ENCODE data around the gene GRIN3B.

The GRIN3B gene

DNA sequence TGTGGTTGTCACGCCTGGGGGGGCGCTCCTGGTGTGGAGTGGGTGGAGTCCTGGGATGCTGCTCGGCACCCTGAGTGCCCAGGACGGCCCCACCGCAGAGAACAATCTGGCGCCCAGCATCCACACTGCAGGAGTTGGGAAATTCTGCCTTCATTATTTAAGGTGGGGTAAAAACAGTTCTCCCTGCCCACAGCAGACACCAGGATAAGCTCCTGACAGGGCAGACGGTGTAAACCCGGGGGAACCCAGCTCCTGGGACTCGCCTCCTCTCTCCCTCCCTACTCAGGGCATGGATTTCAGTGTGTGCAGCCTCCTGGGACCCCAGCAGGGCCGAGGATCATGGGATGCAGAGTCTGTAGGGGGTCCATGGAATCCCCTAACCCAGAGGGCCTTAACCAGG is 23.7 kb upstream of the GRIN3B start:
- peak; percentile 17; the same call in 2 of the 3 replicates for ATAC-seq
- TF ChIP-seq ARNTL (CRISPR knock-in tag; IDR thresholded peaks at IDR 0.05; ENCODE audit: borderline replicate concordance, low read depth), result no peak

DNA sequence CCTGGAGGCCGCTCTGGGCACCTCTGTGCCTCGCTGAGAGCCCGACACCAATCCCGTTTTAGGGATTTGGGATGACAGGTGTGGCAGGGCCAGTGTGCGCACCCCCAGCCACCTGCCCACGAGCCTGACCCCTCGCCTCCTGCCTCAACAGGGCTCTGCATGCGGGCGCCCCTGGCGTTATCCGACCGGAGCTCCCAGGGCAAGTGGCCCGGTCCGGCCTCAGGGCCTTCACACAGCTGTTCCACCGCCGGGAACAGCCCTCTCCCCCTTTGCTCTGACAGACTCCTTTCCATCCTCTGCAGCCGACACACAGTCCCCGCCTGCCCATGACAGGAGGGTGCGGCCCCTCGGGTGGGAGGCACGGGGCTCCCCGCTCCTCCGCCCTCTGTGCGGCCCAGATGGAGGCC is 23.2 kb upstream of the GRIN3B start:
- peak; percentile 15; the same call in 2 of the 3 replicates for ATAC-seq
- TF ChIP-seq, protein P1, sequence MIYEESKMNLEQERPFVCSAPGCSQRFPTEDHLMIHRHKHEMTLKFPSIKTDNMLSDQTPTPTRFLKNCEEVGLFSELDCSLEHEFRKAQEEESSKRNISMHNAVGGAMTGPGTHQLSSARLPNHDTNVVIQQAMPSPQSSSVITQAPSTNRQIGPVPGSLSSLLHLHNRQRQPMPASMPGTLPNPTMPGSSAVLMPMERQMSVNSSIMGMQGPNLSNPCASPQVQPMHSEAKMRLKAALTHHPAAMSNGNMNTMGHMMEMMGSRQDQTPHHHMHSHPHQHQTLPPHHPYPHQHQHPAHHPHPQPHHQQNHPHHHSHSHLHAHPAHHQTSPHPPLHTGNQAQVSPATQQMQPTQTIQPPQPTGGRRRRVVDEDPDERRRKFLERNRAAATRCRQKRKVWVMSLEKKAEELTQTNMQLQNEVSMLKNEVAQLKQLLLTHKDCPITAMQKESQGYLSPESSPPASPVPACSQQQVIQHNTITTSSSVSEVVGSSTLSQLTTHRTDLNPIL (CRISPR knock-in tag; IDR thresholded peaks at IDR 0.05; ENCODE audit: low read depth), result no peak
- no peak for TF ChIP-seq ESRRG (CRISPR knock-in tag; IDR thresholded peaks at IDR 0.05)
- TF ChIP-seq PPARA (CRISPR knock-in tag; IDR thresholded peaks at IDR 0.05; ENCODE audit: borderline replicate concordance), result no peak
- no peak for TF ChIP-seq ZC3H10 (CRISPR knock-in tag; IDR thresholded peaks at IDR 0.05)

DNA sequence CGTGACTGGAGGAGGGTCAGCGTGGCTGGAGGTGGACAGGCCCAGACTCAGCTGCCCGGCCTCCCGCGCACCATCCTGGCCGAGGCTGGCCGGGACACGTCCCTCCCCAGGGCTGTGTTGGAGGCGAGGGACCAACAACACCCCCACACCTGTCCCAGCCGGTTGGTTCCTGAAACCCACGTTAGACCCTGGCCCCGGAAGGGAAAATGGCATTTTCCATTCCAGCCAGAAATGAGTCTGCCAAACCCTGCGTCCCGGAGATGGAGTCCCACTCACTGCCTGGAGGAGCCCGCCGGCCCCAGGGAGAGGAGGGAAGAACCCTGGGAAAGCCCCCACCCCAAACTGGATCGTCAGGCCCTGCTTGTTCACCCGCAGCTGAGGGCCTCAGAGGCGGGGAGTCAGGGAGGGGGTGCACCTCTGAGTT is 20.9 kb upstream of the GRIN3B start:
- TF ChIP-seq ISL1 (CRISPR knock-in tag; IDR thresholded peaks at IDR 0.05), result no peak
- ATAC-seq, result no peak

DNA sequence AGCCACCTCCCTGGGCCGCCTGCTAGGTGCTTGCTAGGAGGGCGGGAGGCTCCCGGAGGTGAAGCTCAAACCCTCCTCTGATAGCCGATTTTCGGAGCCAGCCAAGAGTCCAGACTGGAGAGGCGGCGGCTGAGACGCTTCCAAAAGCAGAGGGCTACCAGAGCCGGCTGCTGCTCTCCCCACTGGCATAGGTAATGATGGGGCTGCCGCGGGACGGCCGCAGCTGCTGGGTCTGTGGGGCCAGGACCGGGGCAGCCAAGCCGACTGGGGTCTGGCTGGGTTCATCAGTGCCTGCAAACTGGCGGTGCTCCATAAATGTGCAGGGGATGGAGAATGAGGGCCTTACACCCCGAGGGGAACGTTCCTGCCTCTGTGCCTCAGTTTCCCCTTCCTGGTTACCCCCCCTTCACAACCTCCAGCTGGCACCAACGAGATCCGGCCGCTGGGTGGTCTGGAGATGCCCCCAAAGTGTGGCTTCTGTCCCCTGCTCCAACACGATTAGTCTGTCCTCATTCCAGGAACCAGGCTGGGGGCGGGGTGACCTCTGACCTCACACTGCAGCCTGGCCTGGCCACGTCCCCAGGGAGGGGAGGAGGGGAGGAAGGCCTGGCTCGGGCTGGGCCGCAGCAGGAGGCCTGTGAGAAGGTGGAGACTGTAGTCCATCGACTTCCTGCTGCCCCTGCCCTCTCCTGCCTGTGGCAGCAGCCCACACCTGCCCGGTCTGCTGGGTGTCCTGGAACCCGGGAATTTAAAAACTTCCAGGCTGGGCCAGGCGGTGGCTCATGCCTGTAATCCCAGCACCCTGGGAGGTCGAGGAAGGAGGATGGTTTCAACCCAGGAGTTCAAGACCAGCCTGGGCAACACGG is 19.9 kb upstream of the GRIN3B start:
- TF ChIP-seq PPARA (CRISPR knock-in tag; IDR thresholded peaks at IDR 0.05; ENCODE audit: borderline replicate concordance) (no peak), ISL1 (CRISPR knock-in tag; IDR thresholded peaks at IDR 0.05) (no peak), ZFP3 (CRISPR knock-in tag; IDR thresholded peaks at IDR 0.05) (no peak), OSR1 (CRISPR knock-in tag; IDR thresholded peaks at IDR 0.05) (no peak), SNAI2 (CRISPR knock-in tag; IDR thresholded peaks at IDR 0.05) (no peak), CSDC2 (CRISPR knock-in tag; IDR thresholded peaks at IDR 0.05) (no peak), ARNTL (CRISPR knock-in tag; IDR thresholded peaks at IDR 0.05; ENCODE audit: borderline replicate concordance, low read depth) (no peak), GLIS3 (CRISPR knock-in tag; IDR thresholded peaks at IDR 0.05) (no peak), TOX (CRISPR knock-in tag; IDR thresholded peaks at IDR 0.05; ENCODE audit: borderline replicate concordance) (no peak), ESRRG (CRISPR knock-in tag; IDR thresholded peaks at IDR 0.05) (no peak), POU6F1 (CRISPR knock-in tag; IDR thresholded peaks at IDR 0.05; ENCODE audit: borderline replicate concordance, low read depth) (no peak)
- ATAC-seq, result no peak

GRCh38 chr19:982567-983170 is 17.6 kb upstream of the GRIN3B start:
- peak; percentile 88 for ATAC-seq
- TF ChIP-seq PATZ1 (CRISPR knock-in tag; IDR thresholded peaks at IDR 0.05; ENCODE audit: borderline replicate concordance), result no peak
- no peak for TF ChIP-seq OSR1 (CRISPR knock-in tag; IDR thresholded peaks at IDR 0.05)
- TF ChIP-seq ZC3H10 (CRISPR knock-in tag; IDR thresholded peaks at IDR 0.05), result no peak
- no peak for TF ChIP-seq RARB (CRISPR knock-in tag; IDR thresholded peaks at IDR 0.05)
- TF ChIP-seq, protein P1 (CRISPR knock-in tag; IDR thresholded peaks at IDR 0.05; ENCODE audit: low read depth), result no peak
- no peak for TF ChIP-seq CSDC2 (CRISPR knock-in tag; IDR thresholded peaks at IDR 0.05)
- TF ChIP-seq ISL1 (CRISPR knock-in tag; IDR thresholded peaks at IDR 0.05), result no peak
- TF ChIP-seq TSHZ2 (CRISPR knock-in tag; IDR thresholded peaks at IDR 0.05), result no peak
- no peak for TF ChIP-seq POU6F1 (CRISPR knock-in tag; IDR thresholded peaks at IDR 0.05; ENCODE audit: borderline replicate concordance, low read depth)
- TF ChIP-seq BACH2 (CRISPR knock-in tag; IDR thresholded peaks at IDR 0.05; ENCODE audit: borderline replicate concordance), result no peak
- no peak for TF ChIP-seq ZFP3 (CRISPR knock-in tag; IDR thresholded peaks at IDR 0.05)
- no peak for TF ChIP-seq ESRRG (CRISPR knock-in tag; IDR thresholded peaks at IDR 0.05)
- TF ChIP-seq ZNF565 (CRISPR knock-in tag; conservative IDR thresholded peaks at IDR 0.05; ENCODE audit: low read depth), result no peak
- TF ChIP-seq PPARA (CRISPR knock-in tag; IDR thresholded peaks at IDR 0.05; ENCODE audit: borderline replicate concordance), result no peak
- TF ChIP-seq ZNF70 (CRISPR knock-in tag; IDR thresholded peaks at IDR 0.05), result no peak
